Measurements from ENCODE around the gene S100A5.

DNA sequence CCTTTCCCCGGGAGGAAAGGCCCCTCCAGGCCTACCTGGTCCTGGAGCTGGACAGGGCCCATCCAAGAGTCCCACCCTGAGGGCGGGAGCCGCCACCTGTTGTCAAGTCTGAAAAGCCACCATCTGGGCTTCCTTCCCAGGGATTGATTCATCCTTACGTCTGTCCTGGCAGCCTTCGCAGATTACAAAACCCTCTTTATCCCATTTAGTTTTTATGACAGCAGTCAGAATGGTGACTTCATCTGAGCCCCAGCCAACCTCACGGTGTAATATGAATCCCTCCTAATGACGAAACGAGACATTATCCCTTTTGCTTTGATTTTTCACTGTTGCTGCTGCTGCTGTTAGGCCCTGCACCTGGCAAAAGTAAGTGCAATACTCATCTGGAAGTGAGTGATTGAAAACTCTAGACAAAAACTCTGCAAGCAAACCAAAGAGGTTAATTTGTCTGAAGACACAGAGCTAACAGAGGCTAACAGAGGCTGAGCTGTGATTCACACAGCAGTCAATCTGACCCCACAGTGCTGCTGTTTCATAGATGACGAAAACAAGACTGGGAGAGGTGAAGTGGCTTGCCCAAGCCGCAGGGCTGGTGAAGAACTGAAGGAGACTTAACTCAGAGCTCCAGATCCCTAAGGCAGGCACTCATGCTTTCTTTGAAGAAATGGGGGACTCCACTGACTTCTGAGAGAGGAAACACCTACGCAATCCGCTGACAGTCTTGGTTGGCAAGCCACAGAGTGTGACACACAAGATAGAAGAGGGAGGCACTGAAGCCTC lies 50.3 kb downstream of the S100A5 start:
- TF ChIP-seq ELF4 (IDR thresholded peaks at IDR 0.05), result no peak
- no peak for TF ChIP-seq LEF1 (IDR thresholded peaks at IDR 0.05; ENCODE audit: borderline replicate concordance)
- TF ChIP-seq SP1 (IDR thresholded peaks at IDR 0.05), result no peak
- no peak for TF ChIP-seq FOXM1 (IDR thresholded peaks at IDR 0.05; ENCODE audit: borderline replicate concordance)
- TF ChIP-seq PKNOX1 (IDR thresholded peaks at IDR 0.05), result peak; percentile 19; the same call in 1 of the 2 replicates
- TF ChIP-seq SUZ12 (IDR thresholded peaks at IDR 0.05), result no peak
- no peak for TF ChIP-seq TARDBP (IDR thresholded peaks at IDR 0.05)
- TF ChIP-seq BHLHE40 (IDR thresholded peaks at IDR 0.05; ENCODE audit: borderline replicate concordance), result no peak
- TF ChIP-seq FOXA1 (IDR thresholded peaks at IDR 0.05), result no peak
- no peak for TF ChIP-seq NFRKB (IDR thresholded peaks at IDR 0.05)
- TF ChIP-seq CTBP1 (IDR thresholded peaks at IDR 0.05; ENCODE audit: borderline replicate concordance), result no peak
- no peak for TF ChIP-seq L3MBTL2 (conservative IDR thresholded peaks at IDR 0.05)

Data from HEK293T (cell line).